ENCODE measurements around the gene DSC1. TPM values are rescaled to one million over a fixed set of nuclear protein-coding genes. Genes with fewer than 3 reads are reported as not detected.

DSC1 gene
- total RNA-seq, 1 donor from 2014 or later: not detected

DNA sequence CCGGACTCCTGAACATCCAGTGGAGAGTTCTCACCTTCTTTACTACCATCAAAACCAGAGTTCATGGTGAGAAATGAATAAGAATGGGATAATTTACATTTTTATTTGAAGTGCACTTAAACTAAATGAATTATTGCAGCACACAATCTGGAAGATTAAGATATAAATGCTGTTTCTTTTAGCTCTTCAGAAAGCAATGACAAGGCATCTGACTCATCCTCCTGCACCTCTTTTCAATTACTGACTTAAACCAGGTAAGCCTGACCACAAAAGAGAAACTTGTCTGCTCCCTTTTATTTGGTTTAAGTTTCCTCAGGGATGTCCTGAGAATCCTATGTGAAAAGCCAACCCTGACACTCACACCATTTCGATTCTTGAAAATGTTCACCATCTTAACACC lies 59.7 kb downstream of the DSC1 start:
- DNase-seq: no peak

GRCh38 chr18:31102025-31102684 lies 60.5 kb downstream of the DSC1 start, which contains the start of gene DSC2:
Gene DSC2, minus strand, starts transcription at chr18:31102421. Its CDS starts 450 bp downstream, at chr18:31101971.
- DNase-seq: no peak

DNA sequence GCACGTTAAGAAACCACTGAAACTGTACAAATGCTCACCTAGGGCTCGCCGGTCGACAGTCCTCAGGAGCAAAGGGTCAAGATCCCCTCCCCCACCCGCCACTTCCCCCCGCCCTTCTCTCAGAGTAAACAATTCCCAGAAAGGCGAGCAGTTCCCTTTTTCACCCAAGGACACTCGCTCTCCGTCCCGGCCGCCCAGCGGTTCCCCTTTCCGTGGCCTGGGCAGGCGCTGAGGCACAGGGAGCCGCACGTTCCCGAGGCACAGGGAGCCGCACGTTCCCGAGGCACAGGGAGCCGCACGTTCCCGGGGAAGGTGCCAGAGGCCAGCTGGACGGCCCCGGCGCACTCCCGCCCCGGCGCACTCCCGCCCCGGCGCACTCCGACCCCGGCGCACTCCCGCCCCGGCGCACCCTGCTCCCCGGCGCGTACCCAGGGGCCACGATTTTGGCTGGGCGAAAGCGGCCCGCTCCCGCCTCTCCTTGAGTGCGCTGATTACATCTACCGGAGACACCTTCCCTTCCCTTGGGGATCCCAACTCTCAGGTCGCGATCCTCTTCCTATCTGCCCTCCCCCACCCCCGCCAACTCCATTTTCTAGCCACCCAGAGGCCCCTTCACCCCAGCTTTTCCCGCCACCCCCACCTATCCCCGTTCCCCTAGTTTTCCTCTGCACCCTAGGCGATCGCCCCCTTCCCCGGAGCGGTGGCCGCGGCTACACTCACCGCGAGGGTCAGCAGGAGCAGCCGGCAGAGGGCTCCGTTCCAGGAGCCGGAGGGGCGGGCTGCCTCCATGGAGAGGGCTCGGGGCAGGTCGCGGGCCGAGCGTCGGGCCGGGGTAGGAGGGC lies 61.3 kb downstream of the DSC1 start:
- DNase-seq: peak; percentile 31

DNA sequence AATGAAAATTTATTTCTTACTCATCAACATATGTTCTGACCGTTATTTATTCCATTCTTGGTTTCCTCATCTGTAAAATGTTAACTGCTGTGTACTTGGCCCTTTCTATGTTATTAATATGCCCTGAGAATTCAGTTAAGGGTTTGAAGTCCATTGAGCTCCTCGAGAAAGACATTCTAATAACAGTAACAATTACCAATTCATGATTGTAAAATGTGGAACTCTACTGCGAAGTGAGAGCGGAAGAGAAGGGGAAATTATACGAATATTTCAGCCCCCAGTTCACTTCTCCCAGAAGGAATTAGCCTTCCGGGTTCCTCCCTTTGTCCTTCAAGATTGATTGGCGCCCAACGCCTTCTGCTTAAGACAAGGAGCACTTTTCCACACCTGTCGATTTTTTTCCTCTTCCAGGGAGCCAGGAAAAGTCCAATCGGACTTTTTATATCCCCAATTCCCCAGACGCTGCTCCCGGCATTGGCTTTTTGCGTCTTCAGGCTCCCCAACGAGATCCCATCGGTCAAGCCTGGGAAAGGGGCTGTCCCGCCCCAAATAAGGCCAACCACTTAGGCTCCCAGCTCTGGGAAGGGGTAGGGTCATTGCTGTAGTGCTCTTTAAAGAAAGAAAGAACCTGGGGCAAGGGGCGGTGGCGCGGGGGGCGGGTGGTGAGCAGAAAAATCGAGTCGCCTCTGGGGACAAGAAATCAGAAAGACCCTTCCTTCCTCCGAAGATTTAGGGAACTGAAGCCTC lies 62.0 kb downstream of the DSC1 start:
- no peak for DNase-seq

- DNase-seq: no peak
Measured at GRCh38 chr18:31099450-31100230, 63.0 kb downstream of the DSC1 start.

GRCh38 chr18:31098878-31099277 lies 63.8 kb downstream of the DSC1 start:
- DNase-seq: no peak

GRCh38 chr18:31097666-31098065 lies 65.0 kb downstream of the DSC1 start:
- DNase-seq: no peak

GRCh38 chr18:31093880-31094279 lies 68.8 kb downstream of the DSC1 start:
- no peak for DNase-seq

DNA sequence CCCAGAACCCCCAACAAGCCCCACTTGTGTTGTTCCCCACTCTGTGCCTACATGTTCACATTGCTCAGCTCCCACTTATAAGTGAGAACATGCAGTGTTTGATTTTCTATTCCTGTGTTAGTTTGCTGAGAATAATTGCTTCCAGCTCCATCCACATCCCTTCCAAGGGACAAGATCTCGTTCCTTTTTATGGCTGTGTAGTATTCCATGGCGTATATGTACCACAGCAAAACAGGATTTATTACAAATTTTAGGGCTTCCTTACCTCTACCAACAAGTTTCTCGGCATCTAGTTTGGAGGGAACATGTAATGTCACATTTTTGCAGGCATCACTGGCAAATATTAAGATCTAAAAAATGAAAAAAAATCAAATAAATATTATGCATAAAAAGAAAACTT lies 69.4 kb downstream of the DSC1 start:
- DNase-seq: no peak

- no peak for DNase-seq
Measured at GRCh38 chr18:31091350-31091749, 71.3 kb downstream of the DSC1 start.

DNA sequence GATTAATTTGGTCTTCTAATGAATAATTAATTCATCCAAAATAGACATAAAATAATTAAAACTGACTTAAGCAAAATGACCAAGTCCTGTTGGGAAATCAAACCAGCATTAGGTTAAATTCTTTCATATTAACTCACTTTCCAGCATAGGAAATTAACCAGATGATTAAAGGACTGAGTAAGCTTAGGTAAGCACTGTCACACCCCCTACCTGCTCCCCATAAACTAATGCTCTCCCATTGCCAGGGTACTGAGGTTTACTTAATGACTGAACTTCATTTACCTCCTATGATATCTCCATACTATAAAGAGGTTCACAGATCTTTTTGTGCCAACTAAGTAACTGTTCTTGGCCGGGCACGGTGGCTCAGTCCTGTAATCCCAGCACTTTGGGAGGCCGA lies 74.1 kb downstream of the DSC1 start:
- DNase-seq: no peak

- DNase-seq: no peak
Measured at GRCh38 chr18:31079973-31080372, 82.7 kb downstream of the DSC1 start.

Other genes starting within 250 kb of the DSC1 start
- 0.78 TPM for gene DSC3, start 120.1 kb downstream of the DSC1 start, total RNA-seq
- 5.9 TPM for gene DSC2, start 60.4 kb downstream of the DSC1 start, total RNA-seq
- gene DSG1, start 155.3 kb upstream of the DSC1 start, total RNA-seq: 0.16 TPM
- not detected for gene DSG4, start 213.9 kb upstream of the DSC1 start, total RNA-seq

All from occipital lobe (tissue), 2 donors.